Raji (cell line): Measurements from ENCODE around the gene OIT3.

Experiments used
- POLR2A ChIP-seq: IDR thresholded peaks from 2 replicates; pipeline ENCODE4 v1.6.1; 2011; ENCODE audit warnings: low read depth, low read length, control low read depth; ENCODE audit not compliant: insufficient read depth

Gene OIT3

DNA sequence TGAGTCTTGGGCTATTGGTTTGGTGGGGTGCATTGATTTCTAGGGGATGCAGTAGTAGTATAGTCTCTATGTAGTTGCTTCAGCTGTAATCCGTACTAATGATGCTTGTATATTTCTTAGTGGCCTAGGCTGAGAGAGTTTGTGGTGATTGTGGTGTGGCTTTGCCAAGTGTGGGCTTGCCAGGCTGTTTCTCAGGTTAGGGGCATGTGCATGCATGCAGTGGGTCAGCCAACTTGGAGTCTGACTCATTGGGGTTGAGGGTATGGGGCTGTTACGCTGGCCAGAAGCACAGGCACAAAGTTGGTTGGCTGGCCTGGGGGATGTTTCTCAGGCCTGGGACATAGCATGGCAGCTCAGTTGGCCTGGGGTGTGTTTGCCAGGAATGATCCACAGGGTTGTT lies 86.8 kb downstream of the OIT3 start:
- TF ChIP-seq POLR2A, result no peak

DNA sequence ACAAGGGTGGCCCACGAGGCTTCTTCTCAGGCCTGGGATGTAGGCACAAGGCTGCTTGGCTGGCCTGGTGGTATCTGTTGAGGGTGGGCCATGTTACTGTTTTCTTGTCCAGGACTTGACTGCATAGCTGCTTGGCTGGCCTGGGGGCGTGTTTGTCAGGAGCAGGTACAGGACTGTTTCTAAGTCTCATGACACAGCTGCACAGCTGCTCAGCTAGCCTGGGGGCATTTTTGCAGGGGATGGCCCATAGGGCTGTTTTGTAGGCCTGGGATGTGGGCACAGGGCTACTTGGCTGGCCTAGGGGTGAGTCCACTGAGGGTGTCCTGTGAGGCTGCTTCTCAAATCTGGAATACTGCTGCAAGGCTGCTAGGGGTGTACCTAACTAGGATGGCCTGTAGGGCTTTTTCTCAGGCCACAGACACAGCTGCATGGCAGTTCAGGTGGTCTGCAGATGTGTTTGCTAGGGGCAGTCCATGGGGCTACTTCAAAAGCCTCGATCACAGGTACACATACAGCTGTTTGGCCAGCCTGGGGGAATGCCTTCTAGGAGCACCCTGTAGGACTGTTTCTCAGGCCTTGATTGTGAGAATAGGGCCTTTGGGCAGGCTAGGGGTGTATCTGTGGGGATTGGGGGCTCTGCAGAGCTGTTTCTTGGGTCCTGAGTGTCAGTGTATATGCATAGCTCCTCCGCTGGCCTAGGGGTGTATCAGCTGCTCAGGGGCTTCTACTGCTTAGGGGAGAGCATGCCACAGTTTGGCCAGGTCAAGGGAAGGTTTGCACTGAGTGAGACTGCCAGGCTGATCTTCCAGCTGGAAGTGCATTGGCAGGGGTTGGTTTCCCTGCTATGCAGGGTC lies 87.7 kb downstream of the OIT3 start:
- TF ChIP-seq POLR2A, result no peak

GRCh38 chr10:72981882-72982529 lies 88.5 kb downstream of the OIT3 start:
- TF ChIP-seq POLR2A, result no peak
